NCI-H1417 (cell line): ENCODE measurements around the gene NRXN3.
A peak's percentile ranks its signal among the peaks of the same experiment; 100 is the strongest.

Source experiments
- DNase-seq, 3 experiments: peaks; one replicate each; lab custom pipeline; 2025; lab: John Stamatoyannopoulos, UW

The NRXN3 gene

DNA sequence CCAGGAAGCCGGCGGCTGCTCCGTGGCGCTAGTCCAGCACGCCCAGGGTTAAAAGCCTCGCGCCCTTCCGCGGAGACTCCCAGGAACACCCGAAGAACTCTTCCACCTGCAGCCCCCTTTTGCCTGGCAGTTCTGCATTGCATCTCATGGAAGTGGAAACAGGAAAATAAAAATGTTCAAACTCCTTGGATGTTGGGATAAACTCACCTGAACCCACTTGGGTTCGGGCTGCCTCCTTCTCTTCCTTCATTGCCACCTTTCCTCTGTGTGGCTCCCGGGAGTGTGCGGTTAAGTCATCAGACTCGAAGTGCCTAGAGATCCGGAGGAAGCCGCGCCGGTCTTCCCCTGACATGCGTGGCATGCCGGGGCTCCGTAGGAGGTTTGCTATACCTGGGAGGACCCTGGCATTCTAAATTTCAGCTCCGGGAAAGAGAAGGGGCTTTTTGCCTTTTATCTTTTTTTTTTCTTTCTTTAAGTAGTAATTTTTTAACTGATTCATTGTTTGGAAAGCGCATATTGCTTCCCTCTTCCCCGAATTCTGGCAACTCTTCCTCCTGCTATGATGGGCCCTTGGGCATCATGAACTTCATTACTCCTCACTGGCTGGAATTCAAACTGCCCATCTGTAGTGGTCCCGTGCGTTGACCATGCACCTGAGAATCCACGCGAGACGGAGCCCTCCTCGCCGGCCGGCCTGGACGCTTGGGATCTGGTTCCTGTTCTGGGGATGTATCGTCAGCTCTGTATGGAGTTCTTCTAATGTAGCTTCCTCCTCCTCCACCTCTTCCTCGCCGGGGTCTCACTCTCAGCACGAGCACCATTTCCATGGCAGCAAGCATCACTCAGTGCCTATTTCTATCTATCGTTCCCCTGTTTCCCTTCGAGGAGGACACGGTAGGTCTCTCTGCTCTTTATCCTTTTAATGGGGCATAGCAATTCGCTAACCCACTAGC lies 1109.7 kb downstream of the NRXN3 start:
- peak in 2 of 3 experiments; percentile 63 to 89 for DNase-seq

- DNase-seq: peak; percentile 24 to 79 (median 56)
Measured at GRCh38 chr14:79281244-79282152, 1111.3 kb downstream of the NRXN3 start.

DNA sequence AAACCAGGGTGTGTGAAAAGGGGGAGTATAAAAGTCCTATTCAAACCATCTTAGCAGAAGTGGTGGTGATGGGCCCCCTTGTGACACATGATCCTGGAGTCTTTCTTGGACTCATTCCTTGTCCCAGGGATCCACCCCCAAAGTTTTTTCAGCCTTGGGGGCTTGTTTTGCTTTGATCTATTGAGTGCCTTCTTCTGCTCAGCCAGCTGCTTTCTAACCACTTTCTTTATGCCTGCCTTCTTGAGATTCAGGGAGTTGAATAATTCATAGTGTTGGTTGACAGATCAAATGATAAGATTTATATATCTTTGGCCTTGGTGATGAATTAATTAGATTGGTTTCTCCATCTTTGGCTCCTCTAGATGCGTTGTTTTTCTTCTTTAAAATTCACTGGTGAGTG lies 1114.4 kb downstream of the NRXN3 start:
- no peak for DNase-seq

GRCh38 chr14:79285263-79285662 lies 1115.1 kb downstream of the NRXN3 start:
- no peak for DNase-seq

GRCh38 chr14:79287976-79288375 lies 1117.8 kb downstream of the NRXN3 start:
- DNase-seq: no peak

DNA sequence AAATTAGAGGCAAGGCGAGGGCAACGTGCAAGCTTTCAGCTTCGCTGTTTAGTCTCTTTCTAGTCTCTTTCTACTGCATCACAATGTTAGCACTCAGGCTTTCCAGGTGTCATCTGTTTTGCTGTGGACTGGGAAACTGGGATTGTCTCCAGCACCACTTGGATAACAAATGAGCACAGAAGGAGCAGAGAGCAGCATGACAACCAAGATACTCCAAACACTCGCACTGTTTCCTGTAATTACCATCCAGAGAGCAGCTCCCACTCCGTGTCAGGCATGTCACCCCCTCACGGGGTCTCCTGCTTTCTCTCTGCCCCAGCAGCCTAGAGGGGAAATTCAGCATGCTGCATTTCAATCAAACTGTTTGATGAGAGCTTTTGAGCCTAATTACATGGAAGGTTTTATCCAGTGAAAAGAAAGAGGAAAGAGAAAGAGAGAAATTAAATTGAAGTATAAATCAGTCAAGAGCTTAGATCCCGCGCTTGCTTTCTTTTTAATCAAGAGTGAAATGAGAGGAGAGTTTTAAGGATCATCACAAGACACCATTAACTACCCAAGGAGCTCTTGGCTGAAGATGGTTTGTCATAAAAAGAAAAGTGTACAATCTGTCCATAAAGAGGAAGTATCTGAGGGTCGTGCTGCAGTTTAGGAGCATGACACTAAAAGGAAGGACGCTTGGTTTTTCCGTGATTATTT lies 1123.5 kb downstream of the NRXN3 start:
- DNase-seq: peak; percentile 45 to 75 (median 45)

GRCh38 chr14:79294499-79294898 lies 1124.3 kb downstream of the NRXN3 start:
- no peak for DNase-seq

DNA sequence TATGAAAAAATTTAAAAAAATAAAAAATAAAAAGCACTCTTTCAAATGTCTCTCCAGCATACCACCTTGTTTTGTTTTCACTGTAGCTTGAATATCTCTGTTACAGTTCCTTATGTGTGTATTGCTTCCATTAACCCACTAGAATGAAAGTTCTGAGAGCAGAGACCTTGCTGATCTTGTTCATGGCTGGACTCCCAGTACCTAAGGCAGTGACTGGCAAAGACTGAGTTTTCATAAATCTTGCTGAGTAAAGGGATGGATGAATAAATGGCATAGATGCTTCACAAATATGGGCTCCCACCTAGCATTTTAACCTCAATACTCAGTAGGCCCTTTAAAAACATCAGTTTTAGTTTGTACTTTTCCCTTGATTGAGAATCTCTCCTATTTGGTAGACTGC lies 1125.2 kb downstream of the NRXN3 start:
- DNase-seq: no peak

DNA sequence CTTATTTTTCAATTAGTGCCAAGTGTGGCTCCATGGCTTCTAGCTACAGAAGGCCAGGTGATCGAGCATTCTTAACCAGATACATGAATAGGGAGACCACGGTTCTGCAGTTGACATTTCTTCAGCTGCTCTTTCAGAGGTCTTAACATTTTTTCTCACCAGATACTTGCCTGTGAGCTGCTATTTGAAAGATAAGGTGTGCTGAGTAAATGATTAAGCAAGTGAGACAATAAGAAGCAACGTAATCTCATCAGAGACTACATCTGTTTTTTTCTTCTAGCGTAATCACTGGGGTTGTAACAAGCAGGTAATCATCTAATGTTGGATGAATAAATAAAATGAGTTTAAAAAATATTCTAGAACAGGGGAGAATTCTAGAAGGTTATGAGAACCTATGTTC lies 1128.2 kb downstream of the NRXN3 start:
- DNase-seq: no peak

DNA sequence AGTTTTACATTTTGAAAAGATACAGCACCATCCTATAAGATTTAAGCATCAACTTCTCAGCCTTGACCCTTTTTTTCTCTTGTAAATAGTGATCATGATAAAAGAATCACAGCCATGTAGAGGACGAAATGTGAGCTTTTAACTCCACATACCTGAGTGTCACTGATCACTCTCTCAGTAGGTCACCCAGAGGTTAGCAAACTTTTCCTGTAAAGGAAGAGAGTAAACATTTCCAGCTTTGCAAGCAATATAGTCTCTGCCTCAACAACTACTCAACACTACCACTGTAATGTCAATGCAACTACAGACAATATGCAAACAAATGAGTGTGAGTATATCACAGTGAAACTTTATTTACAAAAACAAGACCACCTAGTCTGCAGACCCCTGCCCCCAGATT lies 1129.0 kb downstream of the NRXN3 start:
- no peak for DNase-seq

GRCh38 chr14:79304279-79304678 lies 1134.1 kb downstream of the NRXN3 start:
- DNase-seq: no peak

GRCh38 chr14:79306546-79306945 lies 1136.4 kb downstream of the NRXN3 start:
- no peak for DNase-seq

DNA sequence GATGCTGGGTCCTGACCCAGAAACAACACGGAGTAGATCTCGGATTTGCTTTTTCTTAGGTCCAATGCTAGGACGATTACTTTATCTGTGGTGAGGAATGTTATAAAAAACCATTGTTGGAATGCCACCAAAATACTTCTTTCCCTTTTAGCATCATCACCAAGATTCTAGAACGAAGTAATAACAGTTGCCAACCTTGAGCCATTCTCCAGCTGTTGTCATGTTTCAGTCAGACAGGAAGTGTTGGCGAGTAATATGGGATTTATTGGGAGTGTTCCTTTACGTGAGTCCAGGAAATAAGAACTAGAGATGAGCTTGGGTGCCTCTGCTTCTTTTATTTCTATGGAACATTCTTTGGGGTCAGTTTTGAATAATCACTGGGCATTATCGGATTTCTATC lies 1148.2 kb downstream of the NRXN3 start:
- DNase-seq: no peak

- DNase-seq: no peak
Measured at GRCh38 chr14:79320561-79320960, 1150.4 kb downstream of the NRXN3 start.

DNA sequence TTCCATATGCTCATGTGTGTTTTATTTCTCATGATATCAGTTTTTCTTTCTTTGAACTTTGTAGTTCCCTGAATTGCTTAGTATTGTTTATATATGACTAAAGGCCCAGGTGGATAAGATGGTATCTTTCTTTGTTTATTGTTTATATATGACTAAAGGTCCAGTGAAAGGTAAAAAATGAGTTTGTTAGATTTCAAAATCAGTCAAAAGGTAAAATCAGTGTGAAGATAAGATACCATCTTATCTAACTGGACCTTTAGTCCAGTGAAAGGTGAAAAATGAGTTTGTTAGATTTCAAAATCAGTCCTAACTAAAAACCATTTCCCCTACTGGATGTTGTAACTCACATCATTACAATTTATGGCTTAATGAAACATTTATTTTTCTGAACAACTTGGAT lies 1150.9 kb downstream of the NRXN3 start:
- no peak for DNase-seq

DNA sequence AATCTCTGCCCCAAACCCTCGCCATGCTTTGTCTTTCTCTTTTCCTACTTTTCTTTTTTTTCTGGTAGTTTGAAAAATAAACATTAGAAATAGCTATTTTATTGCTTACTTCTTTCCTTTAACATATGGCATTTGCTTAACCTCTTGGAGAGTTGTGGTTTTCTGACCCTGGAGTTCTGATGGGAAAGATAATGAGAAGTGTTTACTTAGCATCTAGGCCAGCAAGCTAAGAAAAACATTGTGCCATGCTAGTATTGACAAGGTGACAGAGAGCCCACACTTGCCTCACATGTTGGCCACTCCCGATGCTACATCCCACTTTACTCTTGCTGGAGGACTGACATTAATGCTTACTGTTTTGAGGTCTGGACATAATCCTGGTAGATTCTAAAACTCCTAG lies 1154.9 kb downstream of the NRXN3 start:
- peak; percentile 32 to 93 (median 60) for DNase-seq

DNA sequence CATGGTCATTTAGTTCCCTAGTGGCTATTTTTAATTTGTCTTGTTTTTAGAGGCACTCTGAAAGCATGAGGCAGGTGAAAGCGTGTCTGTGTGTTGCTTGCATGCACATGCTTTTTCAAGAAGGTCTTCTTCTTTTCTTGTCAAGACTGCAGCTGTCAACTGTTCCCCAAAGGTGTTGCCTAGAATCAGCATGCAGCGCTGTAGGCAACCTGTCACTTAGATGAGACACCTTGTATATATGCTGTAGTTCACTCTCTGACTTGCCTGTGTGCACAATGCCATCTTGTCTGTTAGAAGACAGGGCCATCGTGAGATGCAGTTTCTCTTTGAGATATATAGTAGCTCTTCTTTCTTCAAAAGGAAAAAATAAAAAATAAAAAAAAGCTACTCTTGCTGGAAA lies 1155.4 kb downstream of the NRXN3 start:
- DNase-seq: peak; percentile 32 to 92 (median 60)

DNA sequence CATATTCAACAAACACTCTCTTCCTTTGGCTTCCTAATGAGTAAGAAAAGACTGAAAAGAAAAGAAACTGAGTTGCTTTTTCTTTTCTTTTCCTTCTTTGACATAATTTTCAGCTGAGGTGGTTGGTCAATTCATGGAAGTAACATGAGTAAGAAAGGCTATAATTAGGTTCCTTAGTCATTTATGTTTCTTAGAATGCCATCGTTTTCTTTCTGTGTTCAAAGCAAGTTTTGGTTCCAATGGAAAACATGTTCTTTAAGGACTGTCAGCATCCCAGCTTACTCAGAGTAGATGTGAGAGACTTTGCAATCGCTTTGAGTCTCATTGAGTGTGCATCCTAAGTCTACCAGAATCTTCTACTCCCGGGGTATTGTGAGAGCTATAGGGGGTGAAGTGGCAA lies 1158.7 kb downstream of the NRXN3 start:
- DNase-seq: no peak

- DNase-seq: no peak
Measured at GRCh38 chr14:79331830-79332229, 1161.7 kb downstream of the NRXN3 start.

DNA sequence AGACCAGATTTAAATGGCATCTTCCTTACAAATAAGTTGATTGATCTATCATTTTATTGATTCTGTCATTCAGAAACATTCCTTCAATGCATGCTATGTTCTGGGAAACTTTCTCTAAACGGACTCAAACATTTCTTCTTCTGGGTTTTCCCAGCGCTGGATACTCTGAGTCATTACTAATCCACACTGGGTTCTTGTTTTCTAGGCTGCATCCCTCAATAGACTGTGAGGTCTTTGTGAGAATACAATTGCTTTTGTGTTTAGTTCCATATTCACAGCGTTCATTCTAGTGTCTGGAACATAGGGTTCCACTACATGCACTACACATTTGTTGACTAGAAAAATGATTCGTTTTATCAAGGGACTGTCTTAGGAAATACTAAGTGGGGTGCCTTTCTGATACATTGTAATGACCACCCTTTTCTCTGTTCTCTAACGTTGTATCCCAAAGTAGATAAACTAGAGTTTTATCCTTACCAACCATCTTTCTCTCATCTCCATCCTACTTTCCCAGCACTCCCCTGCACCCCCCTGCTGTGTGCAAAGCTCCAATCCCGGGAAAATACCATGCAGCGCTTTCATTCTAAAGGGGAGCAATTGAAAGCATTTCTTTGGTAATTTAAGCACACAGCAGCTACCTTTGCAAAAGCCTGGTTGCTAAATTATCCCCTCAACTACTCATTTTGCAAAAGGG lies 1162.5 kb downstream of the NRXN3 start:
- DNase-seq: no peak

DNA sequence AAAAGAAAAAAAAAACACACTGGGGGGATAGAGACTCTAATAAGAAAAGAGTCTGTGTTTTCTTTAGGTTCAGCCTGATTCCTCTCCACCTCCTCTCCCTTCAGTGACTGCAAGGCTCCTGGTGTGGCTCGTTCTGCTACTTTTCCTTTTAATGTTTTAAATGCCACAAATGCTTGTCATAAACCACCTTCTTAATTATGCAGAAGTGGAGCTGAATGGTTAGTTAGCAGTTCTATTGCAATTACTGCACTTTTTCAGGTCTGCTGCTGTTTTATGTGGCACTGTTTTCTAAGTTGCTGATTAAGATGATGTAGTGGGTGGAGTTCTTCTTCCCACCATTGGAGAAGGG lies 1163.0 kb downstream of the NRXN3 start:
- DNase-seq: peak in 1 of 3 experiments; percentile 21

DNA sequence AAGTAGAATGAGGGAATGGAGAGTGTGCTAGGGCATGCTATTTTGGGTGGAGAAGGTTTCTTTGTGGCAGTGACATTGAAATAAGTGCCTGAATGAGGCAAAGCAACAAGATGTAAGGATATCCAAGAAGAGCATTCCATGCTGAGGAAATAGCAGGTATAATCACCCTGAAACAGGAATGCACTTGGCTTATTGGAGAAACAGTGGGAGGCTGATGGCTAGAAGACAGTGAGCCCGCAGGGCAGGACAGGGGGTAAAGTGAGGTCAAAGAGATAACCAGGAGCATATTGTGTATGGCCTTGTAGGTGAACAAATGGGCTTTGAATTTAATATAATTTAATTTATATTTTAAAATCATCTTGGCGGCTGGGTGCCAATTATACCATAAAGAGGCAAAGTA lies 1164.1 kb downstream of the NRXN3 start:
- DNase-seq: peak in 1 of 3 experiments; percentile 14
